HepG2 (cell line): ENCODE results near the gene BCL6. TPM values are rescaled to one million over a fixed set of nuclear protein-coding genes. Genes with fewer than 3 reads are reported as not detected.

Source experiments
- BCL6 ChIP-seq: IDR thresholded peaks from 2 replicates; pipeline ENCODE4 v1.6.1; 2016; ENCODE audit warnings: missing genetic modification reagents, missing compliant biosample characterization
- CREM ChIP-seq, 2 experiments: sonication (generic) in 1 of 2; formaldehyde crosslinking in 1 of 2; IDR thresholded peaks; 2 replicates each; pipeline versions ENCODE4 v1.4.0 to v1.6.1; 2016 to 2020; ENCODE audit warnings: antibody characterized with exemption in 1 of 2, mild to moderate bottlenecking in 1 of 2, missing genetic modification reagents in 1 of 2
- ETV5 ChIP-seq: IDR thresholded peaks from 2 replicates; pipeline ENCODE4 v1.6.1; 2018; ENCODE audit warnings: missing biosample characterization, missing genetic modification reagents, inconsistent platforms, borderline replicate concordance
- FOSL1 ChIP-seq: sonication (generic); formaldehyde crosslinking; IDR thresholded peaks from 2 replicates; pipeline ENCODE4 v1.9.0; 2021; ENCODE audit warnings: missing genetic modification reagents, borderline replicate concordance
- GATAD2A ChIP-seq: IDR thresholded peaks from 2 replicates; pipeline ENCODE4 v1.6.1; 2016
- MIER3 ChIP-seq: IDR thresholded peaks from 2 replicates; pipeline ENCODE4 v1.6.1; 2016; ENCODE audit warnings: missing compliant biosample characterization, borderline replicate concordance
- NR2F6 ChIP-seq, 2 experiments: IDR thresholded peaks; 2 replicates each; pipeline ENCODE4 v1.6.1; 2016; ENCODE audit warnings: antibody characterized with exemption in 1 of 2, mild to moderate bottlenecking in 1 of 2
- PRPF4 ChIP-seq: fragments of 200-400 bp; formaldehyde crosslinking; IDR thresholded peaks from 2 replicates; pipeline ENCODE4 v1.6.1; 2016; ENCODE audit warnings: low read length, low read depth; ENCODE audit not compliant: poor library complexity, severe bottlenecking
- RAD21 ChIP-seq: fragments of 450-650 bp; formaldehyde crosslinking; IDR thresholded peaks from 2 replicates; pipeline ENCODE4 v1.5.0; 2020; ENCODE audit warnings: mild to moderate bottlenecking
- SMAD1 ChIP-seq: sonication (generic); formaldehyde crosslinking; IDR thresholded peaks from 2 replicates; pipeline ENCODE4 v1.4.0; 2020; ENCODE audit warnings: missing genetic modification reagents, low read depth, mild to moderate bottlenecking, borderline replicate concordance
- SMYD3 ChIP-seq: sonication (generic); formaldehyde crosslinking; IDR thresholded peaks from 2 replicates; pipeline ENCODE4 v1.8.1; 2023; ENCODE audit warnings: mild to moderate bottlenecking, missing genetic modification reagents
- SPEN ChIP-seq: sonication (generic); formaldehyde crosslinking; IDR thresholded peaks from 2 replicates; pipeline ENCODE4 v1.5.1; 2020; ENCODE audit warnings: low read depth, mild to moderate bottlenecking, missing genetic modification reagents
- THAP11 ChIP-seq: IDR thresholded peaks from 2 replicates; pipeline ENCODE4 v1.6.1; 2016; ENCODE audit warnings: missing biosample characterization, missing genetic modification reagents
- ZNF10 ChIP-seq: sonication (generic); formaldehyde crosslinking; IDR thresholded peaks from 2 replicates; pipeline ENCODE4 v1.4.0; 2020; ENCODE audit warnings: mild to moderate bottlenecking, low read depth, missing genetic modification reagents, borderline replicate concordance
- ZNF326 ChIP-seq: sonication (generic); formaldehyde crosslinking; IDR thresholded peaks from 2 replicates; pipeline ENCODE4 v1.4.0; 2020; ENCODE audit warnings: missing genetic modification reagents, borderline replicate concordance
- ZNF333 ChIP-seq: sonication (generic); formaldehyde crosslinking; IDR thresholded peaks from 2 replicates; pipeline ENCODE4 v1.4.0; 2020; ENCODE audit warnings: mild to moderate bottlenecking, missing genetic modification reagents, borderline replicate concordance
- ZNF615 ChIP-seq: sonication (generic); formaldehyde crosslinking; IDR thresholded peaks from 2 replicates; pipeline ENCODE4 v1.5.0; 2020; ENCODE audit warnings: mild to moderate bottlenecking, missing genetic modification reagents, borderline replicate concordance
- ZSCAN21 ChIP-seq: sonication (generic); formaldehyde crosslinking; IDR thresholded peaks from 2 replicates; pipeline ENCODE4 v1.8.0; 2022; ENCODE audit warnings: mild to moderate bottlenecking, missing genetic modification reagents, moderate library complexity, borderline replicate concordance
- polyA plus RNA-seq, 8 experiments: library from polyadenylated mRNA; depleted of rRNA in 3 of 8; stranded (reverse) in 7 of 8; unstranded in 1 of 8; fragments of >200 nt; fragmentation: Illumina TruSeq in 4 of 8; extraction: Trizol in 4 of 8; gene quantifications; 2 replicates each; pipeline versions ENCODE4 v1.2.1 to v1.2.3, GENCODE V29; 2011 to 2016; ENCODE audit warnings: low read depth in 4 of 8, missing spikeins in 1 of 8, mixed read lengths in 1 of 8; ENCODE audit not compliant: insufficient read depth in 1 of 8
- total RNA-seq, 5 experiments: library from RNA; depleted of rRNA; stranded (reverse); fragments of >200 nt; fragmentation: Illumina TruSeq; extraction: Trizol; gene quantifications; 2 replicates each; pipeline ENCODE4 v1.2.3, GENCODE V29; 2016; ENCODE audit warnings: low read depth in 1 of 5
- TF ChIP-seq, protein P1 (sequence below): sonication (generic); formaldehyde crosslinking; IDR thresholded peaks from 2 replicates; pipeline ENCODE4 v1.4.0; 2020; ENCODE audit warnings: missing genetic modification reagents, borderline replicate concordance
- TF ChIP-seq, protein P2 (sequence below): sonication (generic); formaldehyde crosslinking; IDR thresholded peaks from 2 replicates; pipeline ENCODE4 v1.8.0; 2022; ENCODE audit warnings: missing genetic modification reagents, low read depth, mild to moderate bottlenecking, borderline replicate concordance
- TF ChIP-seq, protein P3 (sequence below): IDR thresholded peaks from 2 replicates; pipeline ENCODE4 v1.6.1; 2016; ENCODE audit warnings: low read depth, borderline replicate concordance
- TF ChIP-seq, protein P4 (sequence below): sonication (generic); formaldehyde crosslinking; IDR thresholded peaks from 2 replicates; pipeline ENCODE4 v1.4.0; 2020; ENCODE audit warnings: missing genetic modification reagents, borderline replicate concordance

Gene BCL6
- total and polyA plus RNA-seq, 2 of the 13 experiments (the other 11 are each of a cell fraction or from before 2014, with no cell fraction given), result 21.2 to 53.7 TPM

DNA sequence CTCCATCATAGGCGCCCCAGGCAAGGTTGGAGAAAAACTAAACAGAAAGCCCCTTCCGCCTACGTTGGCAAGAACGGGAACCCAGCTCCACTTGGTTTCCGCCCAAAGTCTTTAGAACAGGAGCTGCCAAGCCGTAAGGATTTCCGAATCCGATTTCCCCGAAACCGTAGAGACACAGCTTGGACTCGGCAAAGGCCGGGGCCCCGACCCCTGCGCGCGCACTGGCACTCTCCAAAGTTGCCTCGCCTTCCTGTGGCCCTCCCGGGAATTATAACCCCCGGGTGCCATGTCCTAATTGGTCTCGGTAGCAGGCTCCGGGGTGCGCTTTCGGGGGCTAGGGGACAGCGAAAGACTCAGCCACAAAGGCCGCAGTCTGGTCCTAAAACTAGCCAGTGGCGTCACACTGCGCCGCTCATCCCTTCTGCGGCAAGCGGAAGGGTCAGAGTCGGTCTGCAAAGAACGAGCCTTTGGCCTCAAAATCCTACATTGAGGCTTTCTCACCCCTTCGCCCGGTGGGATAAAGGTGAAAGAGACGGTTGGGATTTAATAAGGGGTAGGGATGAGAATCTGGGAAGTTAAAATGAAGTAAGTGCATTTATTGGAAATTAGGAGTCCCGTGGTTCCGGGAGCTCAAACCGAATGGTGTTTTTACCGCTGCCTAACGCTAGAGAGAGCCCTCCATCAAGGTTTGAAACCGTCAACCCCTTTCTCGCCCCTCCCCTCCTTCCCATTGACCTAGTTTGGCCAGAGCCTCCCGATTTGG lies 6.8 kb downstream of the BCL6 start (continued):
- TF ChIP-seq ZNF615 (CRISPR knock-in tag) (no peak), ZSCAN21 (CRISPR knock-in tag) (no peak), ZNF326 (no peak), PRPF4 (no peak), RAD21 (CRISPR knock-in tag) (peak; percentile 70), FOSL1 (CRISPR knock-in tag) (no peak), BCL6 (CRISPR knock-in tag) (0 out of 2 replicates have a peak, but pooled peaks have one; percentile 11), THAP11 (CRISPR knock-in tag) (0 out of 2 replicates have a peak, but pooled peaks have one; percentile 8), SMYD3 (CRISPR knock-in tag) (no peak), ETV5 (no peak), SPEN (CRISPR knock-in tag) (no peak), ZNF333 (CRISPR knock-in tag) (no peak), GATAD2A (CRISPR knock-in tag) (0 out of 2 replicates have a peak, but pooled peaks have one; percentile 25), CREM (IDR thresholded peaks at IDR 0.05) (peak; percentile 18; the same call in 1 of the 2 replicates), CREM (CRISPR knock-in tag; IDR thresholded peaks at IDR 0.05) (no peak), SMAD1 (CRISPR knock-in tag) (no peak), NR2F6 (IDR thresholded peaks at IDR 0.05) (no peak), NR2F6 (CRISPR knock-in tag; IDR thresholded peaks at IDR 0.05) (no peak), ZNF10 (CRISPR knock-in tag) (no peak), MIER3 (no peak)
- TF ChIP-seq, protein P1, sequence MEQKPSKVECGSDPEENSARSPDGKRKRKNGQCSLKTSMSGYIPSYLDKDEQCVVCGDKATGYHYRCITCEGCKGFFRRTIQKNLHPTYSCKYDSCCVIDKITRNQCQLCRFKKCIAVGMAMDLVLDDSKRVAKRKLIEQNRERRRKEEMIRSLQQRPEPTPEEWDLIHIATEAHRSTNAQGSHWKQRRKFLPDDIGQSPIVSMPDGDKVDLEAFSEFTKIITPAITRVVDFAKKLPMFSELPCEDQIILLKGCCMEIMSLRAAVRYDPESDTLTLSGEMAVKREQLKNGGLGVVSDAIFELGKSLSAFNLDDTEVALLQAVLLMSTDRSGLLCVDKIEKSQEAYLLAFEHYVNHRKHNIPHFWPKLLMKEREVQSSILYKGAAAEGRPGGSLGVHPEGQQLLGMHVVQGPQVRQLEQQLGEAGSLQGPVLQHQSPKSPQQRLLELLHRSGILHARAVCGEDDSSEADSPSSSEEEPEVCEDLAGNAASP (CRISPR knock-in tag), result no peak
- TF ChIP-seq, protein P2, sequence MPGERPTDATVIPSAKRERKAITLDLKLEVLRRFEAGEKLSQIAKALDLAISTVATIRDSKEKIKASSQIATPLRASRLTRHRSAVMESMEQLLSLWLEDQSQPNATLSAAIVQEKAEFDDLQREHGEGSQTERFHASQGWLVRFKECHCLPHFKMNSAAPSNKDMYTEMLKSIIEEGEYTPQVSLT (CRISPR knock-in tag), result no peak
- TF ChIP-seq, protein P3, sequence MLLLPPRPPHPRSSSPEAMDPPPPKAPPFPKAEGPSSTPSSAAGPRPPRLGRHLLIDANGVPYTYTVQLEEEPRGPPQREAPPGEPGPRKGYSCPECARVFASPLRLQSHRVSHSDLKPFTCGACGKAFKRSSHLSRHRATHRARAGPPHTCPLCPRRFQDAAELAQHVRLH (CRISPR knock-in tag), result no peak
- TF ChIP-seq, protein P4, sequence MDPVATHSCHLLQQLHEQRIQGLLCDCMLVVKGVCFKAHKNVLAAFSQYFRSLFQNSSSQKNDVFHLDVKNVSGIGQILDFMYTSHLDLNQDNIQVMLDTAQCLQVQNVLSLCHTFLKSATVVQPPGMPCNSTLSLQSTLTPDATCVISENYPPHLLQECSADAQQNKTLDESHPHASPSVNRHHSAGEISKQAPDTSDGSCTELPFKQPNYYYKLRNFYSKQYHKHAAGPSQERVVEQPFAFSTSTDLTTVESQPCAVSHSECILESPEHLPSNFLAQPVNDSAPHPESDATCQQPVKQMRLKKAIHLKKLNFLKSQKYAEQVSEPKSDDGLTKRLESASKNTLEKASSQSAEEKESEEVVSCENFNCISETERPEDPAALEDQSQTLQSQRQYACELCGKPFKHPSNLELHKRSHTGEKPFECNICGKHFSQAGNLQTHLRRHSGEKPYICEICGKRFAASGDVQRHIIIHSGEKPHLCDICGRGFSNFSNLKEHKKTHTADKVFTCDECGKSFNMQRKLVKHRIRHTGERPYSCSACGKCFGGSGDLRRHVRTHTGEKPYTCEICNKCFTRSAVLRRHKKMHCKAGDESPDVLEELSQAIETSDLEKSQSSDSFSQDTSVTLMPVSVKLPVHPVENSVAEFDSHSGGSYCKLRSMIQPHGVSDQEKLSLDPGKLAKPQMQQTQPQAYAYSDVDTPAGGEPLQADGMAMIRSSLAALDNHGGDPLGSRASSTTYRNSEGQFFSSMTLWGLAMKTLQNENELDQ (CRISPR knock-in tag), result no peak
